D721Med (cell line): ENCODE results near the gene ABCA7.

Experiments
- DNase-seq: peaks from one replicate; pipeline ENCODE4 v3.0.0; 2011; ENCODE audit warnings: low spot score; ENCODE audit not compliant: insufficient read length
- FAIRE-seq: peaks from 2 replicates; lab custom pipeline; 2011; peaks lifted over from hg19 to GRCh38; lab: Jason Lieb, UNC
- TF ChIP-seq, protein P1 (sequence below): IDR thresholded peaks from 2 replicates; pipeline ENCODE4 v1.5.1; 2012; ENCODE audit warnings: mild to moderate bottlenecking, control low read depth; ENCODE audit not compliant: insufficient read depth; ENCODE audit errors: missing control alignments

The ABCA7 gene

GRCh38 chr19:1094978-1095701, 55.2 kb downstream of the ABCA7 start, which contains the start of gene POLR2E:
POLR2E (minus strand) TSS chr19:1095375; CDS start chr19:1095315, 60 bp downstream.
- TF ChIP-seq, protein P1, sequence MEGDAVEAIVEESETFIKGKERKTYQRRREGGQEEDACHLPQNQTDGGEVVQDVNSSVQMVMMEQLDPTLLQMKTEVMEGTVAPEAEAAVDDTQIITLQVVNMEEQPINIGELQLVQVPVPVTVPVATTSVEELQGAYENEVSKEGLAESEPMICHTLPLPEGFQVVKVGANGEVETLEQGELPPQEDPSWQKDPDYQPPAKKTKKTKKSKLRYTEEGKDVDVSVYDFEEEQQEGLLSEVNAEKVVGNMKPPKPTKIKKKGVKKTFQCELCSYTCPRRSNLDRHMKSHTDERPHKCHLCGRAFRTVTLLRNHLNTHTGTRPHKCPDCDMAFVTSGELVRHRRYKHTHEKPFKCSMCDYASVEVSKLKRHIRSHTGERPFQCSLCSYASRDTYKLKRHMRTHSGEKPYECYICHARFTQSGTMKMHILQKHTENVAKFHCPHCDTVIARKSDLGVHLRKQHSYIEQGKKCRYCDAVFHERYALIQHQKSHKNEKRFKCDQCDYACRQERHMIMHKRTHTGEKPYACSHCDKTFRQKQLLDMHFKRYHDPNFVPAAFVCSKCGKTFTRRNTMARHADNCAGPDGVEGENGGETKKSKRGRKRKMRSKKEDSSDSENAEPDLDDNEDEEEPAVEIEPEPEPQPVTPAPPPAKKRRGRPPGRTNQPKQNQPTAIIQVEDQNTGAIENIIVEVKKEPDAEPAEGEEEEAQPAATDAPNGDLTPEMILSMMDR = no peak
- DNase-seq (peak; percentile 97), FAIRE-seq (no peak)

- TF ChIP-seq, protein P1 = no peak
- DNase-seq (no peak), FAIRE-seq (no peak)
Observed at GRCh38 chr19:1097810-1098176, 57.9 kb downstream of the ABCA7 start.

DNA sequence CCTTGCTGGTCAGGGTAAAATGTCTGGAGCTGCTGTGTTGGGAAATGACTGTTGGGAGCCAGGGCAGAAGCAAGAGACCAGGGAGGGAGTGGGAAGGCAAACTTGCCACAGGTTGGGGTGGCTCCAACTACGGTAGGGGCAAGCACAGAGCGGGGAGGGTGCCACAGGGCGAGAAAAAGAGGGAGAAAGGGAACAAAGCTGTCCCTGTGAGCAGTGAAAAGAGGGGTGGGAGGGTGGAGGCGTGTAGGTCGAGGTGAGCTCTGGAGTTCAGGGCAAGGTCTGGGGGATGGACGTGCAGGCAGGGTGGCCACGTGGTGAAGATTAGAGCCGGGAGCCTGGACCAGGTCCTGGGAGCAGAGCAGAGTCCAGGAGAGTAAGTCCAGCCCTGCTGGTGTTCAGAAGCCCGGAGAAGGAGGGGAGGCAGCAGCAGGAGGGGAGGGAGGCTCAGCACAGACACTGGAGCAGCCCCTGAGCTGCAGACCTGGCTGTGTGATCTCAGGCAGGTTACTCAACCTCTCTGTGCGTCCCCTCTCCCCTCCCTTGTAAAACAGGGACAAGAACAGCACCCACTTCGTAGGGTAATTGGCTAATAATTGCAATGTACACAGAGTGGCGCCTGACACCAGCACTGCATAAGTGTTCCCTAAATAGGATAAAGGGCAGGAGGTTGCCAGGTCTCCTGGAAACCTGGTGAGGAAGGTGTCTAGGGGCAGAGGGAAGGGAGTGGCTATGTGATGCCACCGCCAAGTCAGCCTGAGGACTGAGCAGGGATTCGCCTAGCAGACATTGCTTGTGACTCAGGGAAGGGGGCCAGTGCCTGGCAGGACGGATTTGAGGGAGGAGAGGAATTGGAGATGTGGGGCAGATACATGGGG, 58.5 kb downstream of the ABCA7 start:
- TF ChIP-seq, protein P1 = no peak
- FAIRE-seq = no peak
- DNase-seq = no peak

- TF ChIP-seq, protein P1 = no peak
- DNase-seq = no peak
- FAIRE-seq = no peak
Observed at GRCh38 chr19:1101337-1101698, 61.4 kb downstream of the ABCA7 start.

GRCh38 chr19:1102407-1103131, 62.7 kb downstream of the ABCA7 start:
- no peak for FAIRE-seq
- no peak for DNase-seq
- TF ChIP-seq, protein P1 = no peak

DNA sequence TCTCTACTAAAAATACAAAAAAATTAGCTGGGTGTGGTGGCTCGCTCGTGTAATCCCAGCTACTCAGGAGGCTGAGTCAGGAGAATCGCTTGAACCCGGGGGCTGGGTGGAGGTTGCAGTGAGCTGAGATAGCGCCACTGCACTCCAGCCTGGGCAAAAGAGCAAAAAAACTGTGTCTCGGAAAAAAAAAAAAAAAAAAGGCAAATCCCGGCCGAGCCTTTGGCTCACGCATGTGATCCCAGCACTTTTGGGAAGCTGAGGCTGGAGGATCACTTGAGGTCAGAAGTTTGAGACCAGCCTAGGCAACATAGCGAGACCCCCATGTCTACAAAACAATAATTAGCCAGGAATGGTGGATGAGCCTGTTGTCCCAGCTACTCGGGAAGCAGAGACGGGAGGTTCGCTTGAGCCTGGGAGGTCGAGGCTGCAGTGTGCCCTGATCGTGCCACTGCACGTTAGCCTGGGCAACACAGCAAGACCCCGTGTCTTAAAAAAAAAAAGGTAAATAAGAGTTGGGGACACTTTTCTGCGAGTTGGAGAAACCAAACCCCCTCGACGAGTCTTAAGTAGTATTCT, 63.3 kb downstream of the ABCA7 start:
- DNase-seq = no peak
- FAIRE-seq = no peak
- TF ChIP-seq, protein P1 = no peak
